SKM-1 treated with dmso at 0.1 percent for 144 hours (cell line): ENCODE results near the gene C1QTNF12.

Experiments used
- DNase-seq: peaks from one replicate; lab custom pipeline; 2025; ENCODE audit not compliant: unreplicated experiment; lab: John Stamatoyannopoulos, UW

Gene C1QTNF12

GRCh38 chr1:1229770-1230169 is 16.8 kb downstream of the C1QTNF12 start:
- no peak for DNase-seq

GRCh38 chr1:1228596-1229321 is 17.8 kb downstream of the C1QTNF12 start:
- no peak for DNase-seq

GRCh38 chr1:1228187-1228586 is 18.3 kb downstream of the C1QTNF12 start:
- DNase-seq = no peak

GRCh38 chr1:1227386-1227785 is 19.1 kb downstream of the C1QTNF12 start:
- DNase-seq = no peak

- DNase-seq = no peak
Observed at GRCh38 chr1:1226566-1227362, 19.8 kb downstream of the C1QTNF12 start.

- no peak for DNase-seq
Observed at GRCh38 chr1:1225913-1226312, 20.6 kb downstream of the C1QTNF12 start.

- no peak for DNase-seq
Observed at GRCh38 chr1:1225238-1225845, 21.2 kb downstream of the C1QTNF12 start.

- DNase-seq = no peak
Observed at GRCh38 chr1:1223891-1224290, 22.6 kb downstream of the C1QTNF12 start.

- no peak for DNase-seq
Observed at GRCh38 chr1:1223321-1223720, 23.2 kb downstream of the C1QTNF12 start.

- no peak for DNase-seq
Observed at GRCh38 chr1:1222575-1223225, 23.8 kb downstream of the C1QTNF12 start.

- no peak for DNase-seq
Observed at GRCh38 chr1:1221887-1222574, 24.5 kb downstream of the C1QTNF12 start.

- no peak for DNase-seq
Observed at GRCh38 chr1:1220197-1220596, 26.3 kb downstream of the C1QTNF12 start.

GRCh38 chr1:1219341-1219740 is 27.2 kb downstream of the C1QTNF12 start:
- no peak for DNase-seq

GRCh38 chr1:1218524-1219200 is 27.9 kb downstream of the C1QTNF12 start:
- no peak for DNase-seq

- DNase-seq = no peak
Observed at GRCh38 chr1:1217621-1218523, 28.6 kb downstream of the C1QTNF12 start.

GRCh38 chr1:1216770-1217620 is 29.5 kb downstream of the C1QTNF12 start:
- DNase-seq = no peak

GRCh38 chr1:1215881-1216605 is 30.5 kb downstream of the C1QTNF12 start:
- DNase-seq = no peak
